ENCODE measurements around the gene SPEN. TPM values are rescaled to one million over a fixed set of nuclear protein-coding genes. Genes with fewer than 3 reads are reported as not detected.
A peak's percentile ranks its signal among the peaks of the same experiment; 100 is the strongest.
"Not testable (repeated sequence)": the region's sequence is repeated elsewhere in the genome, so short reads cannot be mapped to it uniquely, and the experiment has no call there.

SPEN gene
- total and polyA plus RNA-seq, 2 experiments from 2014 or later, result 25.8 to 31.6 TPM

- peak overlapping the region; percentile 22 for H3K4me3 ChIP-seq
- peak; percentile 92 to 98 for DNase-seq (ENCODE audit: low read depth in 1 of 2, low spot score in 1 of 2)
Observed at GRCh38 chr1:15885701-15886610, 38.4 kb downstream of the SPEN start.

GRCh38 chr1:15886611-15887167, 39.2 kb downstream of the SPEN start:
- no peak for DNase-seq (ENCODE audit: low read depth in 1 of 2, low spot score in 1 of 2)

More at GRCh38 chr1:15885701-15886610, 38.4 kb downstream of the SPEN start:
- H3K4me1 ChIP-seq (ENCODE audit: low read depth), result peaks cover 15% of the 10 kb centered on the region
- H3K27me3 ChIP-seq, result no peaks in the 10 kb centered on the region
- no peaks in the 10 kb centered on the region for H3K9me3 ChIP-seq (ENCODE audit: low read depth)
- peak overlapping the region; percentile 96 for H3K27ac ChIP-seq
- peak; percentile 41 for TF ChIP-seq CTCF (IDR thresholded peaks at IDR 0.05; ENCODE audit: low read depth, low read length)
- no peaks in the 10 kb centered on the region for H3K36me3 ChIP-seq

GRCh38 chr1:15892857-15893599, 45.5 kb downstream of the SPEN start:
- H3K9me3 ChIP-seq (ENCODE audit: low read depth); H3K27me3 ChIP-seq; H3K4me3 ChIP-seq; H3K36me3 ChIP-seq: not testable (repeated sequence)
- Histone ChIP-seq H3K27ac (peak overlapping the region; percentile 30), H3K4me1 (ENCODE audit: low read depth) (peaks cover 12% of the 10 kb centered on the region)
- DNase-seq (ENCODE audit: low read depth in 1 of 2, low spot score in 1 of 2), result peak; percentile 19 to 29

More at GRCh38 chr1:15886611-15887167, 39.2 kb downstream of the SPEN start:
- TF ChIP-seq CTCF (IDR thresholded peaks at IDR 0.05; ENCODE audit: low read depth, low read length), result no peak
- H3K9me3 ChIP-seq (ENCODE audit: low read depth), result no peaks in the 10 kb centered on the region
- no peaks in the 10 kb centered on the region for H3K27me3 ChIP-seq
- H3K36me3 ChIP-seq, result no peaks in the 10 kb centered on the region
- H3K27ac ChIP-seq, result peak overlapping the region; percentile 96
- H3K4me3 ChIP-seq, result peak overlapping the region; percentile 22
- peaks cover 15% of the 10 kb centered on the region for H3K4me1 ChIP-seq (ENCODE audit: low read depth)

- H3K36me3 ChIP-seq, result no peaks in the 10 kb centered on the region
Observed at GRCh38 chr1:15895233-15895632, 47.7 kb downstream of the SPEN start.

GRCh38 chr1:15896841-15897610, 49.5 kb downstream of the SPEN start:
- not testable (repeated sequence) for H3K4me3 ChIP-seq; H3K27me3 ChIP-seq; H3K9me3 ChIP-seq (ENCODE audit: low read depth); H3K36me3 ChIP-seq; H3K27ac ChIP-seq; DNase-seq (ENCODE audit: low read depth in 1 of 2, low spot score in 1 of 2)
- peaks cover 12% of the 10 kb centered on the region for H3K4me1 ChIP-seq (ENCODE audit: low read depth)

More at GRCh38 chr1:15895233-15895632, 47.7 kb downstream of the SPEN start:
- Histone ChIP-seq H3K4me3 (no peak overlapping the region), H3K27me3 (no peaks in the 10 kb centered on the region), H3K27ac (no peak overlapping the region), H3K9me3 (ENCODE audit: low read depth) (no peaks in the 10 kb centered on the region), H3K4me1 (ENCODE audit: low read depth) (peaks cover 12% of the 10 kb centered on the region)
- TF ChIP-seq CTCF (IDR thresholded peaks at IDR 0.05; ENCODE audit: low read depth, low read length), result no peak
- DNase-seq (ENCODE audit: low read depth in 1 of 2, low spot score in 1 of 2), result peak in 1 of 2 donors; percentile 8

GRCh38 chr1:15899266-15899665, 51.8 kb downstream of the SPEN start:
- H3K36me3 ChIP-seq, result no peaks in the 10 kb centered on the region
- H3K4me3 ChIP-seq, result no peak overlapping the region
- TF ChIP-seq CTCF (IDR thresholded peaks at IDR 0.05; ENCODE audit: low read depth, low read length), result no peak
- H3K27ac ChIP-seq, result no peak overlapping the region
- DNase-seq (ENCODE audit: low read depth in 1 of 2, low spot score in 1 of 2), result no peak
- no peaks in the 10 kb centered on the region for H3K9me3 ChIP-seq (ENCODE audit: low read depth)
- H3K27me3 ChIP-seq, result no peaks in the 10 kb centered on the region
- H3K4me1 ChIP-seq (ENCODE audit: low read depth), result peaks cover 3% of the 10 kb centered on the region
